Endothelial cell of umbilical vein (primary cell): Measurements from ENCODE around the gene MCF2L.

Source experiments
- FOS ChIP-seq: IDR thresholded peaks from 2 replicates; pipeline ENCODE4 v1.6.1; 2011; ENCODE audit warnings: mild to moderate bottlenecking, low read length, moderate library complexity, borderline replicate concordance; ENCODE audit not compliant: insufficient read depth
- TF ChIP-seq, protein P1 (sequence below), 2 donors: IDR thresholded peaks; 1 replicate in 1 of 2; 2 replicates in 1 of 2; pipeline ENCODE4 v1.5.1; 2011; ENCODE audit warnings: low read length in 2 of 2, mild to moderate bottlenecking in 2 of 2, moderate library complexity in 2 of 2, control low read depth in 1 of 2, inconsistent platforms in 1 of 2, low read depth in 1 of 2; ENCODE audit not compliant: insufficient read depth in 1 of 2; ENCODE audit errors: extremely low read depth in 1 of 2

DNA sequence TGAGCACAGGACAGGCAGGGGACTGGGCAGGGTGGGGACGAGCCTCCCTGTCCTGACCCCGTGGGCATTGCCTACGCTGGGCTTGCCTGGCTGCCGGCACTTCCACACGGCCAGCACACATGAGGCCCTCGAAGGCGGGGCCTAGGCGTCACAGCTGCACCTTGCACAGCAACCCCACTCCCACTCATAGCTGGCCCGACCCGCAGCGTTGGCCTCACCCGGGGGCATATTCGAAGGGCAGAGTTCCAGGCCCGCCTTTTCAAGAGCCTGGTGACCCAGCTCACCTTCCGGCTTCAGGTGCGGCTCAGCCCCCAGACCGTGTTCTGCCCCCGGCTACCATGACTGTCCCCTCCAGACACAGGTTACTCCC lies 172.6 kb downstream of the MCF2L start:
- TF ChIP-seq, protein P1, sequence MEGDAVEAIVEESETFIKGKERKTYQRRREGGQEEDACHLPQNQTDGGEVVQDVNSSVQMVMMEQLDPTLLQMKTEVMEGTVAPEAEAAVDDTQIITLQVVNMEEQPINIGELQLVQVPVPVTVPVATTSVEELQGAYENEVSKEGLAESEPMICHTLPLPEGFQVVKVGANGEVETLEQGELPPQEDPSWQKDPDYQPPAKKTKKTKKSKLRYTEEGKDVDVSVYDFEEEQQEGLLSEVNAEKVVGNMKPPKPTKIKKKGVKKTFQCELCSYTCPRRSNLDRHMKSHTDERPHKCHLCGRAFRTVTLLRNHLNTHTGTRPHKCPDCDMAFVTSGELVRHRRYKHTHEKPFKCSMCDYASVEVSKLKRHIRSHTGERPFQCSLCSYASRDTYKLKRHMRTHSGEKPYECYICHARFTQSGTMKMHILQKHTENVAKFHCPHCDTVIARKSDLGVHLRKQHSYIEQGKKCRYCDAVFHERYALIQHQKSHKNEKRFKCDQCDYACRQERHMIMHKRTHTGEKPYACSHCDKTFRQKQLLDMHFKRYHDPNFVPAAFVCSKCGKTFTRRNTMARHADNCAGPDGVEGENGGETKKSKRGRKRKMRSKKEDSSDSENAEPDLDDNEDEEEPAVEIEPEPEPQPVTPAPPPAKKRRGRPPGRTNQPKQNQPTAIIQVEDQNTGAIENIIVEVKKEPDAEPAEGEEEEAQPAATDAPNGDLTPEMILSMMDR (IDR thresholded peaks at IDR 0.05; ENCODE audit: extremely low read depth in 1 of 2, insufficient read depth in 1 of 2, low read depth in 1 of 2, low read length in 2 of 2): no peak
- no peak for TF ChIP-seq FOS
